Type B pancreatic cell (in vitro differentiated cells): ENCODE results near the gene INTS7. TPM values are rescaled to one million over a fixed set of nuclear protein-coding genes. Genes with fewer than 3 reads are reported as not detected.

Experiments used
- DNase-seq: peaks from one replicate; pipeline ENCODE4 v3.0.0; 2021; ENCODE audit warnings: mixed read lengths; ENCODE audit not compliant: unreplicated experiment; ENCODE audit errors: extremely low spot score
- H3K27ac Mint-ChIP-seq: 2 replicates; pipeline ENCODE4 v1.8.0; 2021; ENCODE audit warnings: mild to moderate bottlenecking, mixed read lengths
- H3K27me3 Mint-ChIP-seq: 2 replicates; pipeline ENCODE4 v1.8.0; 2021; ENCODE audit warnings: mixed read lengths
- H3K36me3 Mint-ChIP-seq: 2 replicates; pipeline ENCODE4 v1.8.0; 2021; ENCODE audit warnings: mixed read lengths
- H3K4me1 Mint-ChIP-seq: one replicate; pipeline ENCODE4 v1.8.0; 2021; ENCODE audit warnings: mixed read lengths; ENCODE audit not compliant: unreplicated experiment
- H3K4me3 Mint-ChIP-seq: 2 replicates; pipeline ENCODE4 v1.8.0; 2021; ENCODE audit warnings: mild to moderate bottlenecking, mixed read lengths
- H3K9me3 Mint-ChIP-seq: 2 replicates; pipeline ENCODE4 v1.8.0; 2021; ENCODE audit warnings: mixed read lengths
- total RNA-seq: library from RNA; stranded (reverse); gene quantifications from 2 replicates; pipeline ENCODE4 v1.2.1, GENCODE V29; 2021; ENCODE audit warnings: low replicate concordance
- TF ChIP-seq, protein P1 (sequence below): fragments of 200-600 bp; sonication (generic); conservative IDR thresholded peaks from 2 replicates; pipeline ENCODE4 v1.5.0; 2021; ENCODE audit warnings: antibody characterized with exemption, mild to moderate bottlenecking

Gene INTS7
- total RNA-seq, 1 donor from 2014 or later = 23.9 TPM

DNA sequence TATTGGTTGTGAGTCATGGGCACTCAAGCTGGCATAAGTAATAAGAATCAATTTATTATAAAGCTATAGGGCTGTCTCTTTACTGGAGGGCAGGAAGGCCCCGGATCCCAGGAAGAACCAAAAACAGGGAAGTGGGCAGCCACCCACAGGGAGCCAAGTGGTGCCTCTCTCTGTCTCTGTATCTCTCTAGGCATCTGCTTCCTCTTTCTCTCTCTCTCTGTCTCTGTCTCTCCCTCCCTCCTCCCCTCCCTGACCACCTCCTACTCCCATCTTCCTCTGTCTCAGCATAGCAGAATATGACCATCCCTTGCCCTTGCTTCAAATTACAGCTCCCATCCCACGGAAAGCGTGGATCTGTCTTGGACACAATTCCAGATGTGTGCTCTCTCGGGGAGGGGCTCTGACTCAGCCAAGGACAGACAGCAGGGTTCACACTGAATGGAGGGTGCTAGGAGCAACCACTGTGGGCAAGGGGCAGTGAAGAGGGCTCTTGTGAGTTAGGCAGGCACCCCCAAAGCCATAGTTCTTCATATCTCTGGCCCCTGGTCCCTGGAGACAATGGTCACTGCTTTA is 124.4 kb downstream of the INTS7 start:
- Mint-ChIP-seq H3K9me3 (no peaks in the 10 kb centered on the region), H3K27ac (no peak overlapping the region), H3K27me3 (no peaks in the 10 kb centered on the region), H3K4me3 (no peak overlapping the region), H3K36me3 (no peaks in the 10 kb centered on the region), H3K4me1 (peaks cover 5% of the 10 kb centered on the region)
- no peak for DNase-seq
- TF ChIP-seq, protein P1, sequence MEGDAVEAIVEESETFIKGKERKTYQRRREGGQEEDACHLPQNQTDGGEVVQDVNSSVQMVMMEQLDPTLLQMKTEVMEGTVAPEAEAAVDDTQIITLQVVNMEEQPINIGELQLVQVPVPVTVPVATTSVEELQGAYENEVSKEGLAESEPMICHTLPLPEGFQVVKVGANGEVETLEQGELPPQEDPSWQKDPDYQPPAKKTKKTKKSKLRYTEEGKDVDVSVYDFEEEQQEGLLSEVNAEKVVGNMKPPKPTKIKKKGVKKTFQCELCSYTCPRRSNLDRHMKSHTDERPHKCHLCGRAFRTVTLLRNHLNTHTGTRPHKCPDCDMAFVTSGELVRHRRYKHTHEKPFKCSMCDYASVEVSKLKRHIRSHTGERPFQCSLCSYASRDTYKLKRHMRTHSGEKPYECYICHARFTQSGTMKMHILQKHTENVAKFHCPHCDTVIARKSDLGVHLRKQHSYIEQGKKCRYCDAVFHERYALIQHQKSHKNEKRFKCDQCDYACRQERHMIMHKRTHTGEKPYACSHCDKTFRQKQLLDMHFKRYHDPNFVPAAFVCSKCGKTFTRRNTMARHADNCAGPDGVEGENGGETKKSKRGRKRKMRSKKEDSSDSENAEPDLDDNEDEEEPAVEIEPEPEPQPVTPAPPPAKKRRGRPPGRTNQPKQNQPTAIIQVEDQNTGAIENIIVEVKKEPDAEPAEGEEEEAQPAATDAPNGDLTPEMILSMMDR = no peak

GRCh38 chr1:211910113-211910884 is 125.1 kb downstream of the INTS7 start:
- no peaks in the 10 kb centered on the region for H3K36me3 Mint-ChIP-seq
- peaks cover 5% of the 10 kb centered on the region for H3K4me1 Mint-ChIP-seq
- DNase-seq = no peak
- H3K27me3 Mint-ChIP-seq = no peaks in the 10 kb centered on the region
- H3K27ac Mint-ChIP-seq = no peak overlapping the region
- no peak overlapping the region for H3K4me3 Mint-ChIP-seq
- TF ChIP-seq, protein P1 = no peak
- no peaks in the 10 kb centered on the region for H3K9me3 Mint-ChIP-seq

DNA sequence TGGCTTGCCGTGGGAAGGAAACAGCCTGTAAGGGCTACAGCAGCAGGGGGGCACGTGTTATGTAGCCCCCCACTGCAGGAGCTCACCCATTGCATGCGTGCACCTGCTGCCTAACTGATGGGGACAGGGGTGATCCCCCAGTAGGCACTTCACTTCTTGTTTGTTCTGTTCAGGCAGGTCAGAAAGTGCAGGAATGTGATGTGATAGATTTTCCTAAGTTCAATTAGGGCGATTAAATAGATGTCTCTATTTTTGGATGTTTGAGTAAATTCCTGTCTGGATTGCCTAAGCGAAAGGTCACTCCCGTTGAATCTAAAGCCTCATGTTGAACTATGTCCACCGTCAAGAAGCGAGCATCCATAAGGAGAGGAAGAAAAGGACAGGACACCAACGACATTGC is 126.0 kb downstream of the INTS7 start:
- Mint-ChIP-seq H3K9me3 (no peaks in the 10 kb centered on the region), H3K4me3 (no peak overlapping the region), H3K36me3 (no peaks in the 10 kb centered on the region), H3K4me1 (peaks cover 5% of the 10 kb centered on the region), H3K27me3 (no peaks in the 10 kb centered on the region), H3K27ac (no peak overlapping the region)
- no peak for DNase-seq
- TF ChIP-seq, protein P1 = no peak

DNA sequence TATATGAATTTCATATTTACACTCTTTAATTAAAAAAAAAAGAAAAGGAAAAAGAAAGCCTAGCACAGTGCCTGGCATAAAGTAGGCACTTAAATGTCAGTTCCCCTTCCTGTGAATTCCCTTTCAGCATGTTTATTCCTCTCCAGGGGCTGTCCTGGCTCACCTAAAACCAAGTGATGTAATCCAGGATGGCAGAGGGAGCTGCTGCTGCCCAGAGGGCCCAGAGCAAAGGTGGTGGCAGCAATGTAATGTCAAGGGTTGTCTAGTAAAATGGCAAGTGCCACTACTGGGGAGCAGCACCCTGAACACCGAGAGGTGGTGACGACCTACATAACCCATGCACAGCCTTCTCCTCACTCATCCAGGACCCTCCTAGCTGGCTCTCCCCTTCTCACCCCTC is 126.4 kb downstream of the INTS7 start:
- Mint-ChIP-seq H3K27me3 (no peaks in the 10 kb centered on the region), H3K36me3 (no peaks in the 10 kb centered on the region), H3K4me3 (no peak overlapping the region), H3K4me1 (peaks cover 5% of the 10 kb centered on the region), H3K27ac (no peak overlapping the region), H3K9me3 (no peaks in the 10 kb centered on the region)
- TF ChIP-seq, protein P1 = no peak
- DNase-seq = no peak

GRCh38 chr1:211908453-211908852 is 126.9 kb downstream of the INTS7 start:
- Mint-ChIP-seq H3K27ac (no peak overlapping the region), H3K9me3 (no peaks in the 10 kb centered on the region), H3K4me1 (peaks cover 5% of the 10 kb centered on the region), H3K27me3 (no peaks in the 10 kb centered on the region), H3K36me3 (no peaks in the 10 kb centered on the region), H3K4me3 (no peak overlapping the region)
- TF ChIP-seq, protein P1 = no peak
- no peak for DNase-seq
